ENCODE measurements around the gene TFR2. TPM values are rescaled to one million over a fixed set of nuclear protein-coding genes. Genes with fewer than 3 reads are reported as not detected.

Gene TFR2
- total and polyA plus RNA-seq, 2 of the 13 experiments (the other 11 are each of a cell fraction or from before 2014, with no cell fraction given): 36.9 to 64.2 TPM

DNA sequence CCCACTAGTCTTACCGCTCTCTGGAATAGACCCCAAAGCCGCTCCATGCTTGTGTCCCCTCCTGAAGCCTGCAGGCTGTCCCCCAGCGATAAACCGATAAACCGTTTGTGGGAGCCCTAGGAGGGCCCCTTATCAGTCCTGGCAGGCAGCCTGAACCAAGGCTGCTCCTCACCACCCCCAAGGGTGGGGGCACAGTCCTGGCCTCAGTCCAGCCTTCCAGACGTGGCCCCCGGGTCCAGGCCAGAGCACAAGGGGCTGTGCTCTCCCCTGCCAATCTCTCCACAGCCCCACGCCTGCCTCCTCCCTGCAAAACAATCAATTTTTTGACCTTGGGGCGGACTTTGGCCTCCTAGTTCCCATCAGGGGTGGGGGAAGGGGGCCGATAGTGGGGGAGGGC lies at the start of gene TFR2 (continued):
- TF ChIP-seq CAMTA2 (CRISPR knock-in tag; IDR thresholded peaks at IDR 0.05; ENCODE audit: borderline replicate concordance): no peak
- no peak for TF ChIP-seq ZFAT (CRISPR knock-in tag; conservative IDR thresholded peaks at IDR 0.05)
- TF ChIP-seq, protein P1, sequence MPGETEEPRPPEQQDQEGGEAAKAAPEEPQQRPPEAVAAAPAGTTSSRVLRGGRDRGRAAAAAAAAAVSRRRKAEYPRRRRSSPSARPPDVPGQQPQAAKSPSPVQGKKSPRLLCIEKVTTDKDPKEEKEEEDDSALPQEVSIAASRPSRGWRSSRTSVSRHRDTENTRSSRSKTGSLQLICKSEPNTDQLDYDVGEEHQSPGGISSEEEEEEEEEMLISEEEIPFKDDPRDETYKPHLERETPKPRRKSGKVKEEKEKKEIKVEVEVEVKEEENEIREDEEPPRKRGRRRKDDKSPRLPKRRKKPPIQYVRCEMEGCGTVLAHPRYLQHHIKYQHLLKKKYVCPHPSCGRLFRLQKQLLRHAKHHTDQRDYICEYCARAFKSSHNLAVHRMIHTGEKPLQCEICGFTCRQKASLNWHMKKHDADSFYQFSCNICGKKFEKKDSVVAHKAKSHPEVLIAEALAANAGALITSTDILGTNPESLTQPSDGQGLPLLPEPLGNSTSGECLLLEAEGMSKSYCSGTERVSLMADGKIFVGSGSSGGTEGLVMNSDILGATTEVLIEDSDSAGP (CRISPR knock-in tag; IDR thresholded peaks at IDR 0.05; ENCODE audit: borderline replicate concordance): peak; percentile 26; the same call in 1 of the 2 replicates
- TF ChIP-seq CBX5 (CRISPR knock-in tag; IDR thresholded peaks at IDR 0.05; ENCODE audit: borderline replicate concordance): no peak
- TF ChIP-seq KDM2A (CRISPR knock-in tag; IDR thresholded peaks at IDR 0.05; ENCODE audit: borderline replicate concordance, low read depth): no peak; the same call in 1 of the 2 replicates
- TF ChIP-seq, protein P2, sequence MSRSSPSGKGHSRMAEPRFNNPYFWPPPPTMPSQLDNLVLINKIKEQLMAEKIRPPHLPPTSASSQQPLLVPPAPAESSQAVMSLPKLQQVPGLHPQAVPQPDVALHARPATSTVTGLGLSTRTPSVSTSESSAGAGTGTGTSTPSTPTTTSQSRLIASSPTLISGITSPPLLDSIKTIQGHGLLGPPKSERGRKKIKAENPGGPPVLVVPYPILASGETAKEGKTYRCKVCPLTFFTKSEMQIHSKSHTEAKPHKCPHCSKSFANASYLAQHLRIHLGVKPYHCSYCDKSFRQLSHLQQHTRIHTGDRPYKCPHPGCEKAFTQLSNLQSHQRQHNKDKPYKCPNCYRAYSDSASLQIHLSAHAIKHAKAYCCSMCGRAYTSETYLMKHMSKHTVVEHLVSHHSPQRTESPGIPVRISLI (CRISPR knock-in tag; IDR thresholded peaks at IDR 0.05; ENCODE audit: borderline replicate concordance): peak; percentile 47; the same call in 1 of the 2 replicates
- TF ChIP-seq, protein P3, sequence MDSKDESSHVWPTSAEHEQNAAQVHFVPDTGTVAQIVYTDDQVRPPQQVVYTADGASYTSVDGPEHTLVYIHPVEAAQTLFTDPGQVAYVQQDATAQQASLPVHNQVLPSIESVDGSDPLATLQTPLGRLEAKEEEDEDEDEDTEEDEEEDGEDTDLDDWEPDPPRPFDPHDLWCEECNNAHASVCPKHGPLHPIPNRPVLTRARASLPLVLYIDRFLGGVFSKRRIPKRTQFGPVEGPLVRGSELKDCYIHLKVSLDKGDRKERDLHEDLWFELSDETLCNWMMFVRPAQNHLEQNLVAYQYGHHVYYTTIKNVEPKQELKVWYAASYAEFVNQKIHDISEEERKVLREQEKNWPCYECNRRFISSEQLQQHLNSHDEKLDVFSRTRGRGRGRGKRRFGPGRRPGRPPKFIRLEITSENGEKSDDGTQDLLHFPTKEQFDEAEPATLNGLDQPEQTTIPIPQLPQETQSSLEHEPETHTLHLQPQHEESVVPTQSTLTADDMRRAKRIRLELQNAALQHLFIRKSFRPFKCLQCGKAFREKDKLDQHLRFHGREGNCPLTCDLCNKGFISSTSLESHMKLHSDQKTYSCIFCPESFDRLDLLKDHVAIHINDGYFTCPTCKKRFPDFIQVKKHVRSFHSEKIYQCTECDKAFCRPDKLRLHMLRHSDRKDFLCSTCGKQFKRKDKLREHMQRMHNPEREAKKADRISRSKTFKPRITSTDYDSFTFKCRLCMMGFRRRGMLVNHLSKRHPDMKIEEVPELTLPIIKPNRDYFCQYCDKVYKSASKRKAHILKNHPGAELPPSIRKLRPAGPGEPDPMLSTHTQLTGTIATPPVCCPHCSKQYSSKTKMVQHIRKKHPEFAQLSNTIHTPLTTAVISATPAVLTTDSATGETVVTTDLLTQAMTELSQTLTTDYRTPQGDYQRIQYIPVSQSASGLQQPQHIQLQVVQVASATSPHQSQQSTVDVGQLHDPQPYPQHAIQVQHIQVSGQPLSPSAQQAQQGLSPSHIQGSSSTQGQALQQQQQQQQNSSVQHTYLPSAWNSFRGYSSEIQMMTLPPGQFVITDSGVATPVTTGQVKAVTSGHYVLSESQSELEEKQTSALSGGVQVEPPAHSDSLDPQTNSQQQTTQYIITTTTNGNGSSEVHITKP (CRISPR knock-in tag; IDR thresholded peaks at IDR 0.05; ENCODE audit: low read depth): peak; percentile 80; the same call in 1 of the 2 replicates
- peak; percentile 39; the same call in 1 of the 2 replicates for TF ChIP-seq GATAD1 (CRISPR knock-in tag; IDR thresholded peaks at IDR 0.05)
- no peak for TF ChIP-seq ZNF12 (CRISPR knock-in tag; IDR thresholded peaks at IDR 0.05)
- TF ChIP-seq, protein P4, sequence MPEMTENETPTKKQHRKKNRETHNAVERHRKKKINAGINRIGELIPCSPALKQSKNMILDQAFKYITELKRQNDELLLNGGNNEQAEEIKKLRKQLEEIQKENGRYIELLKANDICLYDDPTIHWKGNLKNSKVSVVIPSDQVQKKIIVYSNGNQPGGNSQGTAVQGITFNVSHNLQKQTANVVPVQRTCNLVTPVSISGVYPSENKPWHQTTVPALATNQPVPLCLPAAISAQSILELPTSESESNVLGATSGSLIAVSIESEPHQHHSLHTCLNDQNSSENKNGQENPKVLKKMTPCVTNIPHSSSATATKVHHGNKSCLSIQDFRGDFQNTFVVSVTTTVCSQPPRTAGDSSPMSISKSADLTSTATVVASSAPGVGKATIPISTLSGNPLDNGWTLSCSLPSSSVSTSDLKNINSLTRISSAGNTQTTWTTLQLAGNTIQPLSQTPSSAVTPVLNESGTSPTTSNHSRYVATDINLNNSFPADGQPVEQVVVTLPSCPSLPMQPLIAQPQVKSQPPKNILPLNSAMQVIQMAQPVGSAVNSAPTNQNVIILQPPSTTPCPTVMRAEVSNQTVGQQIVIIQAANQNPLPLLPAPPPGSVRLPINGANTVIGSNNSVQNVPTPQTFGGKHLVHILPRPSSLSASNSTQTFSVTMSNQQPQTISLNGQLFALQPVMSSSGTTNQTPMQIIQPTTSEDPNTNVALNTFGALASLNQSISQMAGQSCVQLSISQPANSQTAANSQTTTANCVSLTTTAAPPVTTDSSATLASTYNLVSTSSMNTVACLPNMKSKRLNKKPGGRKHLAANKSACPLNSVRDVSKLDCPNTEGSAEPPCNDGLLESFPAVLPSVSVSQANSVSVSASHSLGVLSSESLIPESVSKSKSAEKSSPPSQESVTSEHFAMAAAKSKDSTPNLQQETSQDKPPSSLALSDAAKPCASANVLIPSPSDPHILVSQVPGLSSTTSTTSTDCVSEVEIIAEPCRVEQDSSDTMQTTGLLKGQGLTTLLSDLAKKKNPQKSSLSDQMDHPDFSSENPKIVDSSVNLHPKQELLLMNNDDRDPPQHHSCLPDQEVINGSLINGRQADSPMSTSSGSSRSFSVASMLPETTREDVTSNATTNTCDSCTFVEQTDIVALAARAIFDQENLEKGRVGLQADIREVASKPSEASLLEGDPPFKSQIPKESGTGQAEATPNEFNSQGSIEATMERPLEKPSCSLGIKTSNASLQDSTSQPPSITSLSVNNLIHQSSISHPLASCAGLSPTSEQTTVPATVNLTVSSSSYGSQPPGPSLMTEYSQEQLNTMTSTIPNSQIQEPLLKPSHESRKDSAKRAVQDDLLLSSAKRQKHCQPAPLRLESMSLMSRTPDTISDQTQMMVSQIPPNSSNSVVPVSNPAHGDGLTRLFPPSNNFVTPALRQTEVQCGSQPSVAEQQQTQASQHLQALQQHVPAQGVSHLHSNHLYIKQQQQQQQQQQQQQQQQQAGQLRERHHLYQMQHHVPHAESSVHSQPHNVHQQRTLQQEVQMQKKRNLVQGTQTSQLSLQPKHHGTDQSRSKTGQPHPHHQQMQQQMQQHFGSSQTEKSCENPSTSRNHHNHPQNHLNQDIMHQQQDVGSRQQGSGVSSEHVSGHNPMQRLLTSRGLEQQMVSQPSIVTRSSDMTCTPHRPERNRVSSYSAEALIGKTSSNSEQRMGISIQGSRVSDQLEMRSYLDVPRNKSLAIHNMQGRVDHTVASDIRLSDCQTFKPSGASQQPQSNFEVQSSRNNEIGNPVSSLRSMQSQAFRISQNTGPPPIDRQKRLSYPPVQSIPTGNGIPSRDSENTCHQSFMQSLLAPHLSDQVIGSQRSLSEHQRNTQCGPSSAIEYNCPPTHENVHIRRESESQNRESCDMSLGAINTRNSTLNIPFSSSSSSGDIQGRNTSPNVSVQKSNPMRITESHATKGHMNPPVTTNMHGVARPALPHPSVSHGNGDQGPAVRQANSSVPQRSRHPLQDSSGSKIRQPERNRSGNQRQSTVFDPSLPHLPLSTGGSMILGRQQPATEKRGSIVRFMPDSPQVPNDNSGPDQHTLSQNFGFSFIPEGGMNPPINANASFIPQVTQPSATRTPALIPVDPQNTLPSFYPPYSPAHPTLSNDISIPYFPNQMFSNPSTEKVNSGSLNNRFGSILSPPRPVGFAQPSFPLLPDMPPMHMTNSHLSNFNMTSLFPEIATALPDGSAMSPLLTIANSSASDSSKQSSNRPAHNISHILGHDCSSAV (CRISPR knock-in tag; IDR thresholded peaks at IDR 0.05; ENCODE audit: borderline replicate concordance): no peak
- no peak for TF ChIP-seq NFKB2 (CRISPR knock-in tag; IDR thresholded peaks at IDR 0.05; ENCODE audit: borderline replicate concordance)
- TF ChIP-seq NR2F6 (IDR thresholded peaks at IDR 0.05): peak; percentile 77
- TF ChIP-seq NR2F6 (CRISPR knock-in tag; IDR thresholded peaks at IDR 0.05): peak; percentile 81
- TF ChIP-seq, protein P5, sequence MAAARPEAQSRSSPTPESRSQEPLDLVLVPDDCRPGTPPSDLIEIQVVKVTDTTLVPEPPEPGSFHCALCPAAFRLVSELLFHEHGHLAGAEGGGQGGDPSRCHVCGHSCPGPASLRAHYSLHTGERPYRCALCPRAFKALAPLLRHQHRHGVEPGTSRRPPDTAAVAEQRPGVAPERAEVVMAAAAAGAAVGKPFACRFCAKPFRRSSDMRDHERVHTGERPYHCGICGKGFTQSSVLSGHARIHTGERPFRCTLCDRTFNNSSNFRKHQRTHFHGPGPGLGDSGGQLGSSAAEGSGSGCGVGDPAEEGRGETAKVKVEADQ (CRISPR knock-in tag; IDR thresholded peaks at IDR 0.05; ENCODE audit: borderline replicate concordance): no peak
